ENCODE measurements around the gene CYTL1. TPM values are rescaled to one million over a fixed set of nuclear protein-coding genes. Genes with fewer than 3 reads are reported as not detected.
A peak's percentile ranks its signal among the peaks of the same experiment; 100 is the strongest.

CYTL1 gene
- total and polyA plus RNA-seq, 9 of the 15 experiments (the other 6 are each of a cell fraction or from before 2014, with no cell fraction given), result not detected

DNA sequence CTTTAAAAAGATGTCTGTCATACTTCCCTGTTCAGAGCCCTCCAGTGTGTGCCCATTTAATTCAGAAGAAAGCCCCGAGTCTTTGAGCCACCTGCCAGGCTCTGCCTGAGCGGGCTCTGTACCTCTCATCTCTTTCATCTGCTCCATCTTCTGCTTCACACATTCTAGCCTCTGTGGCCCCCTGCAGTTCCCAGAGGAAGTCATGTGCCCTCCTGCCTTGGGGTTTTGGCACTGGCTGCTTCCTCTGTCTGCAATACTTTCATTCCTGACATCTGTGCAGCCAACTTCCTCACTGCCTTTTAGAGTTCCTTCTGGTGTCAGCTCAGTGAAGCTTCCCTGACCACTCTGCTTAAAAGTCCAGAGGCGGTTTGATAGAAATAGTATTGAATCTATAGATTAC lies 25.8 kb upstream of the CYTL1 start (continued):
- TF ChIP-seq CTCF (IDR thresholded peaks at IDR 0.05 in 2 of 3, conservative IDR thresholded peaks at IDR 0.05 in 1 of 3; ENCODE audit: insufficient read depth in 2 of 3, low read depth in 1 of 3, low read length in 3 of 3) (0 out of 6 replicates have a peak, but pooled peaks of 1 of the 3 experiments have one; percentile 12), MEIS2 (IDR thresholded peaks at IDR 0.05; ENCODE audit: partially characterized antibody) (no peak), BHLHE40 (IDR thresholded peaks at IDR 0.05; ENCODE audit: low read length) (peak; percentile 58), L3MBTL2 (IDR thresholded peaks at IDR 0.05) (0 out of 2 replicates have a peak, but pooled peaks have one; percentile 52), SREBF2 (CRISPR knock-in tag; IDR thresholded peaks at IDR 0.05) (no peak), RAD21 (CRISPR knock-in tag; conservative IDR thresholded peaks at IDR 0.05 in 1 of 2, IDR thresholded peaks at IDR 0.05 in 1 of 2) (peak in 1 of 2 experiments; percentile 25; a peak in 1 of 4 replicates), U2AF1 (optimal IDR thresholded peaks at IDR 0.05; ENCODE audit: low read depth, low read length) (no peak), CCNT2 (IDR thresholded peaks at IDR 0.05; ENCODE audit: borderline replicate concordance, extremely low read depth, insufficient read length, low read depth, low read length) (no peak), USF2 (CRISPR knock-in tag; IDR thresholded peaks at IDR 0.05) (peak; percentile 31; the same call in 1 of the 2 replicates), SPI1 (IDR thresholded peaks at IDR 0.05; ENCODE audit: borderline replicate concordance, low read depth, low read length) (peak; percentile 66; the same call in 1 of the 2 replicates), ZFP36 (IDR thresholded peaks at IDR 0.05; ENCODE audit: low read depth, low read length, partially characterized antibody) (peak; percentile 26)
- TF ChIP-seq, protein P1, sequence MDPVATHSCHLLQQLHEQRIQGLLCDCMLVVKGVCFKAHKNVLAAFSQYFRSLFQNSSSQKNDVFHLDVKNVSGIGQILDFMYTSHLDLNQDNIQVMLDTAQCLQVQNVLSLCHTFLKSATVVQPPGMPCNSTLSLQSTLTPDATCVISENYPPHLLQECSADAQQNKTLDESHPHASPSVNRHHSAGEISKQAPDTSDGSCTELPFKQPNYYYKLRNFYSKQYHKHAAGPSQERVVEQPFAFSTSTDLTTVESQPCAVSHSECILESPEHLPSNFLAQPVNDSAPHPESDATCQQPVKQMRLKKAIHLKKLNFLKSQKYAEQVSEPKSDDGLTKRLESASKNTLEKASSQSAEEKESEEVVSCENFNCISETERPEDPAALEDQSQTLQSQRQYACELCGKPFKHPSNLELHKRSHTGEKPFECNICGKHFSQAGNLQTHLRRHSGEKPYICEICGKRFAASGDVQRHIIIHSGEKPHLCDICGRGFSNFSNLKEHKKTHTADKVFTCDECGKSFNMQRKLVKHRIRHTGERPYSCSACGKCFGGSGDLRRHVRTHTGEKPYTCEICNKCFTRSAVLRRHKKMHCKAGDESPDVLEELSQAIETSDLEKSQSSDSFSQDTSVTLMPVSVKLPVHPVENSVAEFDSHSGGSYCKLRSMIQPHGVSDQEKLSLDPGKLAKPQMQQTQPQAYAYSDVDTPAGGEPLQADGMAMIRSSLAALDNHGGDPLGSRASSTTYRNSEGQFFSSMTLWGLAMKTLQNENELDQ (CRISPR knock-in tag; IDR thresholded peaks at IDR 0.05; ENCODE audit: borderline replicate concordance), result no peak
- TF ChIP-seq, protein P2, sequence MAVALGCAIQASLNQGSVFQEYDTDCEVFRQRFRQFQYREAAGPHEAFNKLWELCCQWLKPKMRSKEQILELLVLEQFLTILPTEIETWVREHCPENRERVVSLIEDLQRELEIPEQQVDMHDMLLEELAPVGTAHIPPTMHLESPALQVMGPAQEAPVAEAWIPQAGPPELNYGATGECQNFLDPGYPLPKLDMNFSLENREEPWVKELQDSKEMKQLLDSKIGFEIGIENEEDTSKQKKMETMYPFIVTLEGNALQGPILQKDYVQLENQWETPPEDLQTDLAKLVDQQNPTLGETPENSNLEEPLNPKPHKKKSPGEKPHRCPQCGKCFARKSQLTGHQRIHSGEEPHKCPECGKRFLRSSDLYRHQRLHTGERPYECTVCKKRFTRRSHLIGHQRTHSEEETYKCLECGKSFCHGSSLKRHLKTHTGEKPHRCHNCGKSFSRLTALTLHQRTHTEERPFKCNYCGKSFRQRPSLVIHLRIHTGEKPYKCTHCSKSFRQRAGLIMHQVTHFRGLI (CRISPR knock-in tag; IDR thresholded peaks at IDR 0.05), result 0 out of 2 replicates have a peak, but pooled peaks have one; percentile 11
